HEK293 (cell line): ENCODE measurements around the gene MTLN.
"Not testable (repeated sequence)": the region's sequence is repeated elsewhere in the genome, so short reads cannot be mapped to it uniquely, and the experiment has no call there.

Experiments used
- GLI4 ChIP-seq: fragments of 450-650 bp; formaldehyde crosslinking; IDR thresholded peaks from 2 replicates; pipeline ENCODE4 v1.5.1; 2016; ENCODE audit warnings: missing biosample characterization, missing genetic modification characterization
- PATZ1 ChIP-seq: fragments of 450-650 bp; formaldehyde crosslinking; IDR thresholded peaks from 2 replicates; pipeline ENCODE4 v1.5.1; 2016; ENCODE audit warnings: missing biosample characterization, missing genetic modification characterization
- YY1 ChIP-seq: fragments of 450-650 bp; formaldehyde crosslinking; IDR thresholded peaks from 2 replicates; pipeline ENCODE4 v1.5.1; 2018; ENCODE audit warnings: missing biosample characterization, missing genetic modification characterization
- ZNF175 ChIP-seq: fragments of 450-650 bp; formaldehyde crosslinking; IDR thresholded peaks from 2 replicates; pipeline ENCODE4 v1.5.1; 2016; ENCODE audit warnings: missing biosample characterization, missing genetic modification characterization
- ZNF18 ChIP-seq: fragments of 450-650 bp; formaldehyde crosslinking; IDR thresholded peaks from 2 replicates; pipeline ENCODE4 v1.5.1; 2016; ENCODE audit warnings: missing biosample characterization, missing genetic modification characterization
- ZNF398 ChIP-seq: fragments of 450-650 bp; formaldehyde crosslinking; IDR thresholded peaks from 2 replicates; pipeline ENCODE4 v1.5.1; 2017; ENCODE audit warnings: missing biosample characterization, missing genetic modification characterization
- ZSCAN4 ChIP-seq: fragments of 450-650 bp; formaldehyde crosslinking; IDR thresholded peaks from 2 replicates; pipeline ENCODE4 v1.5.1; 2017; ENCODE audit warnings: missing biosample characterization, missing genetic modification characterization

GRCh38 chr2:110229886-110230285, 17.5 kb upstream of the MTLN start:
- TF ChIP-seq ZNF18, PATZ1, ZNF175, ZSCAN4, GLI4, ZNF398, YY1 (tag by site-specific recombination): not testable (repeated sequence)
